GM21526 (cell line): ENCODE measurements around the gene CIDEA.

Experiments
- ATAC-seq: cut with Tn5 transposase; IDR thresholded peaks from one replicate; pipeline ENCODE4 v1.9.1; 2021; ENCODE audit warnings: moderate library complexity; ENCODE audit not compliant: unreplicated experiment, low FRiP score

Gene CIDEA

GRCh38 chr18:12314591-12315305 is 60.6 kb downstream of the CIDEA start:
- ATAC-seq = no peak

DNA sequence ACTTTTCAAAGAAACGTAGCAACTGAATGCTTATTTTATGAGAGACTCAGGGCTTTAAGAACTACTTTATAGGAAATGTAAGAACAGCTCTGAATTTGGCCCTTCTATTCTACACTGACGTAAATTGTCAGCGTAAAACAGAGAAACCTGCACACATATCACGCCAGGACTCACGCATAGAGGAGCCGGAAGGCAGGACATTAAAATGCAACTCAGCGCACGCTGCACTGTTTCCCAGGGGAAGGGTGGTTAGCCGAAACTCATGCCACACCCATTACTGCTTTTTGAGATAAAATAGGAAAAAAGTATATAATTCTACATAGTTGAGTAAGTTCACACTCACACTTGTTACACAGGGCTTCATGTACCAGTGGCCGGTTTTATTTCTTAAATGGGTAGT is 61.3 kb downstream of the CIDEA start:
- ATAC-seq = no peak

GRCh38 chr18:12315911-12316310 is 61.8 kb downstream of the CIDEA start:
- ATAC-seq = no peak

GRCh38 chr18:12317664-12318333 is 63.6 kb downstream of the CIDEA start:
- ATAC-seq = no peak

GRCh38 chr18:12318334-12318697 is 64.2 kb downstream of the CIDEA start:
- ATAC-seq = no peak

DNA sequence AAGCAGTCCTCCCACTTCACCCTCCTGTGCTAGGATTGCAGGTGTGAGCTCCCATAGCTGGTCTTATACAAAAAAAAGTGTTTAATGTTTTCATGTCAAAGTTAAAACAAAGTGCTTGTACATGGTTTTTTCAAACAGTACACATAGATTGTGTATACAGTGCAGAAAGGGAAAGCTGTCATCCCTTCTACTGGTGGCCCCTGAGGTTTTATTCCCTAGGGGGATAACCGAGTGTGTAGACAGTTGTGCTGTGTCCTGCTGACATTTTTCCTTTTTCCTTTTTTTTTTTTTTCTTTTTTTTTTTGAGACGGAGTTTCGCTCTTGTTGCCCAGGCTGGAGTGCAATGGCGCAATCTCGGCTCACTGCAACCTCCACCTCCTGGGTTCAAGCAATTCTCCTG is 64.7 kb downstream of the CIDEA start:
- ATAC-seq = no peak

DNA sequence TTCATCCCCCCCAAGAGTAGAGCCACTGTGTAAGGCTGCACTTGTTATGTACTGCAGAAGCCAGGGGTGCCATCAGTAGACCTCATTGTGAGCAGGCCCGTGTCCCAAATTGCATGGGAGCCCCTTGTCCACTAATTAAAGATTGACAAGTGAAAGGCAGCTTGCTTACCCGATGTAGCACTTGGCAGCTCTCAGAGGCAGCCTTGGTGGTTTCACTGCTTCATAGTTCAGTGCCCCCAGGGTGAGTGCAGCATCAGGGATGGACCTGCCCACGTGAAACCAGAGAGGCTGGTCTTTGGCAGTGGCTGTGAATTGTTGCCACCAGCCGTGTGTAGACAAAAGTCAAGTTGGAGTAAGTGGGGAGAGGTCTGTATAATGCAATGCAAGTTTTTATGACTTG is 67.2 kb downstream of the CIDEA start:
- ATAC-seq = no peak

DNA sequence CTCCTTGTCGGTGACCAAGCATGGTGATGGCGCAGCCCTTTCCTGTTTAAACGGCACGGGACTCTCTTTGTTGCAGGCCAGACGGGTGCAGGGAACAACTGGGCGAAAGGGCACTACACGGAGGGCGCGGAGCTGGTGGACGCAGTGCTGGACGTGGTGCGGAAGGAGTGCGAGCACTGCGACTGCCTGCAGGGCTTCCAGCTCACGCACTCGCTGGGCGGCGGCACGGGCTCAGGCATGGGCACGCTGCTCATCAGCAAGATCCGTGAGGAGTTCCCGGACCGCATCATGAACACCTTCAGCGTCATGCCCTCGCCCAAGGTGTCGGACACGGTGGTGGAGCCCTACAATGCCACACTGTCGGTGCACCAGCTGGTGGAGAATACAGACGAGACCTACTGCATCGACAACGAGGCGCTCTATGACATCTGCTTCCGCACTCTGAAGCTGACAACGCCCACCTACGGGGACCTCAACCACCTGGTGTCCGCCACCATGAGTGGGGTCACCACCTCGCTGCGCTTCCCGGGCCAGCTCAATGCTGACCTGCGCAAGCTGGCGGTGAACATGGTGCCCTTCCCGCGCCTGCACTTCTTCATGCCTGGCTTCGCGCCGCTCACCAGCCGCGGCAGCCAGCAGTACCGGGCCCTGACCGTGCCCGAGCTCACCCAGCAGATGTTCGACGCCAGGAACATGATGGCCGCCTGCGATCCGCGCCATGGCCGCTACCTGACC is 71.0 kb downstream of the CIDEA start:
- no peak for ATAC-seq

DNA sequence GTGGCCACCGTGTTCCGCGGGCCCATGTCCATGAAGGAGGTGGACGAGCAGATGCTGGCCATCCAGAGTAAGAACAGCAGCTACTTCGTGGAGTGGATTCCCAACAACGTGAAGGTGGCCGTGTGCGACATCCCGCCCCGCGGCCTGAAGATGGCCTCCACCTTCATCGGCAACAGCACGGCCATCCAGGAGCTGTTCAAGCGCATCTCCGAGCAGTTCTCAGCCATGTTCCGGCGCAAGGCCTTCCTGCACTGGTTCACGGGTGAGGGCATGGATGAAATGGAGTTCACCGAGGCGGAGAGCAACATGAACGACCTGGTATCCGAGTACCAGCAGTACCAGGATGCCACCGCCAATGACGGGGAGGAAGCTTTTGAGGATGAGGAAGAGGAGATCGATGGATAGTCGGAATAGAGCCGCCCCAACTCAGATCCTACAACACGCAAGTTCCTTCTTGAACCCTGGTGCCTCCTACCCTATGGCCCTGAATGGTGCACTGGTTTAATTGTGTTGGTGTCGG is 71.6 kb downstream of the CIDEA start:
- ATAC-seq = no peak

- ATAC-seq = no peak
Observed at GRCh38 chr18:12326711-12327460, 72.7 kb downstream of the CIDEA start.
